ENCODE measurements around the gene MMP24. TPM values are rescaled to one million over a fixed set of nuclear protein-coding genes. Genes with fewer than 3 reads are reported as not detected.
A peak's percentile ranks its signal among the peaks of the same experiment; 100 is the strongest.

The MMP24 gene
- polyA plus RNA-seq, 1 of the 3 experiments (the other 2 are of a cell fraction) = 18.1 TPM

- ChIA-PET CTCF (interaction anchor here (0.9 to 3.2 kb wide), 4 partner anchors 14 to 127 kb away, joined by 4 to 32 read pairs (median 10); no protein-coding TSS in a partner anchor), POLR2A (no interaction called here)
- Histone ChIP-seq H3K4me2 (peak overlapping the region; percentile 73), H3K9me3 (no peaks in the 10 kb centered on the region), H3K36me3 (replicated peaks in 1 of 2; ENCODE audit: control insufficient read depth in 1 of 2, insufficient read depth in 2 of 2, low read length in 1 of 2) (peaks cover 0 to under 1% of the 10 kb centered on the region in 2 experiments), H2AFZ (ENCODE audit: low read depth) (no peak overlapping the region), H3K9ac (peak overlapping the region; percentile 65; the same call in 1 of the 2 replicates), H3K4me1 (ENCODE audit: control insufficient read depth in 1 of 2, insufficient read depth in 2 of 2, low read depth in 1 of 2, low read length in 1 of 2) (peaks cover 10 to 33% of the 10 kb centered on the region in 2 experiments), H3F3A (replicated peaks; ENCODE audit: insufficient read depth) (peaks cover 31% of the 10 kb centered on the region), H3K27me3 (ENCODE audit: insufficient read depth) (no peaks in the 10 kb centered on the region), H4K20me1 (ENCODE audit: insufficient read depth) (no peaks in the 10 kb centered on the region), H3K79me2 (ENCODE audit: insufficient read depth) (no peaks in the 10 kb centered on the region), H3K4me3 (ENCODE audit: low read depth in 2 of 2, low read length in 1 of 2) (no peak overlapping the region), H3K27ac (ENCODE audit: low read depth in 2 of 2, low read length in 1 of 2) (peak overlapping the region; percentile 80 to 92), H3K9me2 (no peaks in the 10 kb centered on the region)
- no peak for DNase-seq
- TF ChIP-seq CHD2 (IDR thresholded peaks at IDR 0.05; ENCODE audit: low read length, partially characterized antibody) (no peak), RCOR1 (IDR thresholded peaks at IDR 0.05; ENCODE audit: low read length) (no peak), FOSL2 (IDR thresholded peaks at IDR 0.05; ENCODE audit: borderline replicate concordance, low read depth) (peak; percentile 86), NFIC (IDR thresholded peaks at IDR 0.05; ENCODE audit: borderline replicate concordance) (peak; percentile 53; the same call in 1 of the 2 replicates), POLR2AphosphoS5 (IDR thresholded peaks at IDR 0.05; ENCODE audit: low read depth, low read length) (no peak), USF1 (IDR thresholded peaks at IDR 0.05; ENCODE audit: borderline replicate concordance, low read depth) (no peak), SIN3A (IDR thresholded peaks at IDR 0.05; ENCODE audit: borderline replicate concordance, low read depth, low read length) (0 out of 2 replicates have a peak, but pooled peaks have one; percentile 52), FOXJ3 (CRISPR knock-in tag; IDR thresholded peaks at IDR 0.05) (no peak), JUND (IDR thresholded peaks at IDR 0.05) (peak; percentile 81), PBX3 (IDR thresholded peaks at IDR 0.05) (peak; percentile 95), CTCF (IDR thresholded peaks at IDR 0.05) (no peak), MAX (IDR thresholded peaks at IDR 0.05; ENCODE audit: low read depth) (peak; percentile 55; the same call in 1 of the 2 replicates), TAF1 (IDR thresholded peaks at IDR 0.05; ENCODE audit: borderline replicate concordance, low read depth, low read length) (0 out of 2 replicates have a peak, but pooled peaks have one; percentile 22), YY1 (IDR thresholded peaks at IDR 0.05; ENCODE audit: low read depth) (peak; percentile 52; the same call in 1 of the 2 replicates), MXI1 (IDR thresholded peaks at IDR 0.05; ENCODE audit: low read depth, low read length) (no peak), TEAD4 (IDR thresholded peaks at IDR 0.05; ENCODE audit: borderline replicate concordance, insufficient read depth) (peak; percentile 67; the same call in 1 of the 2 replicates), ZBTB33 (IDR thresholded peaks at IDR 0.05; ENCODE audit: borderline replicate concordance, low read depth) (no peak), EP300 (IDR thresholded peaks at IDR 0.05; ENCODE audit: borderline replicate concordance in 1 of 2, low read depth in 1 of 2, low read length in 1 of 2) (peak in 1 of 2 experiments; percentile 78; a peak in 1 of 4 replicates), GATA2 (CRISPR knock-in tag; IDR thresholded peaks at IDR 0.05) (no peak), MEF2A (IDR thresholded peaks at IDR 0.05; ENCODE audit: borderline replicate concordance, low read depth) (no peak), TCF12 (IDR thresholded peaks at IDR 0.05) (peak; percentile 72)
These were observed 93.3 kb downstream of the MMP24 start for GRCh38 chr20:35319871-35320197.

All from SK-N-SH (cell line).